HG03280 (cell line): Measurements from ENCODE around the gene HBE1.
"Not testable (repeated sequence)": the region's sequence is repeated elsewhere in the genome, so short reads cannot be mapped to it uniquely, and the experiment has no call there.

Experiments used
- ATAC-seq: cut with Tn5 transposase; IDR thresholded peaks from one replicate; pipeline ENCODE4 v1.9.1; 2021; ENCODE audit warnings: mild to moderate bottlenecking, moderate library complexity; ENCODE audit not compliant: unreplicated experiment

The HBE1 gene

DNA sequence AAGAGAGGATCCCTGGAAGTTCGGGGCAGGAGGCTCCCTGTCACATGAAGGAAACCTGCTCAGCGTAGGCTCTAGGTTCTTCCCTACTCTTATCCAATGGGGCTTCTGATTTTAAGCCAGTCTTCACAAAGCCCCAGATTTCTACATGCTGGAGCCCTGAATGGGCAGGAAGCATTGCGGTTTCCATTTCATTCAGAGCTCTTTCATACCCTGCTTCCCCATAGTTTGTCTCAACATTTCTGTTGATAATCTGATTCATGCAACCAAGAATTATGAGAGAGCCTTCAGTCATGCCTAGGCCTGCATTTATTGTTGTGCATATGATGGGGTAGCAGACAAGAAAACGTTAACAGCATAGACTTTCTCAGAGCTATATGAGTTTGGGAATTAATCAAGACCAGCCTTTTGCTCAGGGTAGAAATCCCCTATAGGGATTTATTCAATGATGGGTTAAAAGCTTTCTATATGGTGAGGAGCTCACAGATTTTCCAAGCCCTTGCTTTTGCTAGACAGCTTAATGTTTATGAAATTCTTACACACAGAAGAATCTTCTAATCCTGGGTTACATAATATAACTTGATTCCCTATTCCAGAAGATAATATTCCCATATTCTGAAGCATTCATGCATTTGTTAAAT, 16.1 kb upstream of the HBE1 start:
- ATAC-seq, result no peak

DNA sequence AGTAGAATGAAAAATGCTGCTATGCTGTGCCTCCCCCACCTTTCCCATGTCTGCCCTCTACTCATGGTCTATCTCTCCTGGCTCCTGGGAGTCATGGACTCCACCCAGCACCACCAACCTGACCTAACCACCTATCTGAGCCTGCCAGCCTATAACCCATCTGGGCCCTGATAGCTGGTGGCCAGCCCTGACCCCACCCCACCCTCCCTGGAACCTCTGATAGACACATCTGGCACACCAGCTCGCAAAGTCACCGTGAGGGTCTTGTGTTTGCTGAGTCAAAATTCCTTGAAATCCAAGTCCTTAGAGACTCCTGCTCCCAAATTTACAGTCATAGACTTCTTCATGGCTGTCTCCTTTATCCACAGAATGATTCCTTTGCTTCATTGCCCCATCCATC, 14.9 kb upstream of the HBE1 start:
- no peak for ATAC-seq

DNA sequence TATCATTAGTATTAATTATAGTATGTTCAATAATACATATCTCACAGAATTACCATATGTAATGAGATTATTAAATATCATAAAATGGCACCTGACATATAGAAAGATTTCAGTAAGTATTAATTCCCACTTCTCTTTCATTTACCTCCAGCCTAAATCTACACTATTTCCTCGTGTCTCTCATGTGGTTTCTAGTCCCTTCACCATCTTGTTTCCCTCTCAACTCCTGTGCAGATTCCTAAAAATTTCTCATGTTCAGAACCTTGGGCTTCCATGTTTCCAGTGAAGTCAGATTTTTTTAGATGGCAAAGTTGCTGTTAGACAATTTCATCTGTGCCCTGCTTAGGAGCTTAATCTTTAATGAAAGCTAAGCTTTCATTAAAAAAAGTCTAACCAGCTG, 14.1 kb upstream of the HBE1 start:
- no peak for ATAC-seq

DNA sequence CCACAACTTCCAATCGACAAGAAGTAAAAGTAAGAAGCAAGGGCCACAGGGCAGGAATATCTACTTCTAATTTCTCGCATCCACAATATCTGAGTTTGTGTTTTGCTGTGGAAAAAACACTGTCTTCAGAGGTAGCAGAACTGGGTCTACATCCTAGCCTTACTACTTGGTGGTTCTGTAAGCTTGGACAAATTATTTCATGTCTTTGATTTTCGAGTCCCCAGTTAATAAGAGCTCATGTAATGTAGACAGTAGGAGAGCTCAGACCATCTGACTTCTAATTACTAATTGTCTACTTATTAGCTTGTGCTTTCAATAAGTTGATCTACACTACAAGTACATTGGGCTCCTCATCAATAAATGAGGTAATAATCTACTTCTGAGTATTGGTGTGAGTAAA, 13.3 kb upstream of the HBE1 start:
- ATAC-seq, result no peak

- ATAC-seq, result no peak
These were observed 12.9 kb upstream of the HBE1 start for GRCh38 chr11:5282628-5283027.

DNA sequence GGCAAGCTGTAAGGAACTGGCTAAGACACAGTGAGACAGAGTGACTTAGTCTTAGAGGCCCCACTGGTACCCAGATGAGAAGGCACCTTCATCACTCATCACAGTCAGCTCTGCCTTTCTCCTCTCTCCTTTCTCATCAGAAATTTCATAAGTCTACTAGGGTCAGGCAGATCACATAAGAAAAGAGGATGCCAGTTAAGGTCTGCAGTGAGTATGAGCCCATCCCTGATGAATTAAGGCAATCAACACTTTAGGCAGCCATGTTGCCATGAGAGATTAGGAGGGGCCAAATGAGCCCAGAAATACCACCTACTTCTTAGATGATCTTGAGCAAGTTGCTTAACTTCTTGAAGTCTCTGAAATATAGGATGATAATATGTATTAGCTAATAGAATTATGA, 11.9 kb upstream of the HBE1 start:
- ATAC-seq, result no peak

- ATAC-seq, result peak; percentile 94
These were observed 10.9 kb upstream of the HBE1 start for GRCh38 chr11:5280582-5281102.

DNA sequence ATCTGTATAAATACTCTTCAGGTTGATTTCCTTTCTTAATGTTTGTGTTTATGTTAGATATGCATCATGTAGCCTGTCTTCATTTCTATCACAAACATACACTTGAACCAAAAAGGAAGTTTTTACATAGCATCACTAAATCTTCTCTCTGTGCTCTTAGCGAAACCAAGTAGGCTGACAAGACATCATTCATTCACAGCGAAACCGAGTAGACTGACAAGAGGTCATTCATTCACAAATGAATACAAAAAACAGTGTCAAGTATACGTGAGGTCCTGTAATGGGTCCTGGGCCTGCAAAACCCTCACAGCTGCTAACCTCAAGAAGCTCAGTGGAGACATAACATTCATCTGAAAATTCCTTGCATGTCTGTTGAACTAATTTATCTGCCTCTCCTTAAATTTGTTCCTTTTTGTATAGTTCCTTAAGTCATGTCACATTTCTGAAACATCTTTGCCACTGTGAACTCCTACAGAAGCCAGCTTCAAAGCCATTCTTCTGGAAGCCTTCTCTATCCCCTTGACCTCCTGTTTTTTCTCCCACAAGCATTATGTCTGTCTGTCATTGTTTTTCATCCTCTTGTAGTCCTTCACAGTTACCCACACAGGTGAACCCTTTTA, 9.8 kb upstream of the HBE1 start:
- no peak for ATAC-seq

DNA sequence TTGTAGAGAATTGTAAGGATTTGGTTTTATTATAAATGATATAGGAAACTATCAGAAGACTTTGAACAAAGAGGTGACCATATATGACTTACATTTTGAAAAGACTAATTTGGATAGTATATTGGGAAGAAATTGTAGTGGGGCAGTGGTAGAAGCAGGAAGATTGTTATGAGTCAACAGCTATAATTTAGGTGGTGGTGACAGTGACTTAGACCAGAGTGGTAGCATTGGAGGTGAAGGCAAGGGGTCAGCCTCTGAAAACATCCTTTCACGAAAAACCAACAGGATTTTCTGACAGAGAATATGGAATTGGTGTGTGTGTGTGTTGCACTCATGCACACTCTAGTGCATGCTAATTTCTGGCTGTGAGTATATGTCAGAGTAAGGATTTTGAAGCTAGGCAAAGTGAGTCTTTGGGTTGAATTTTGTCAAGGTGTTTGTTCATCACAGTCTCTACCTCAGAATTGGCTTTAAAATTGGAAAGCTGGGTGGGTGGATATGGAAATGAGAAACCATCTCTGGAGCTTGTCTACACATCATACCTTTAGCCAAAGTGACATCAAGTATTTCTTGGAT, 8.2 kb upstream of the HBE1 start:
- peak; percentile 34 for ATAC-seq

- no peak for ATAC-seq
These were observed 7.0 kb upstream of the HBE1 start for GRCh38 chr11:5276697-5277096.

DNA sequence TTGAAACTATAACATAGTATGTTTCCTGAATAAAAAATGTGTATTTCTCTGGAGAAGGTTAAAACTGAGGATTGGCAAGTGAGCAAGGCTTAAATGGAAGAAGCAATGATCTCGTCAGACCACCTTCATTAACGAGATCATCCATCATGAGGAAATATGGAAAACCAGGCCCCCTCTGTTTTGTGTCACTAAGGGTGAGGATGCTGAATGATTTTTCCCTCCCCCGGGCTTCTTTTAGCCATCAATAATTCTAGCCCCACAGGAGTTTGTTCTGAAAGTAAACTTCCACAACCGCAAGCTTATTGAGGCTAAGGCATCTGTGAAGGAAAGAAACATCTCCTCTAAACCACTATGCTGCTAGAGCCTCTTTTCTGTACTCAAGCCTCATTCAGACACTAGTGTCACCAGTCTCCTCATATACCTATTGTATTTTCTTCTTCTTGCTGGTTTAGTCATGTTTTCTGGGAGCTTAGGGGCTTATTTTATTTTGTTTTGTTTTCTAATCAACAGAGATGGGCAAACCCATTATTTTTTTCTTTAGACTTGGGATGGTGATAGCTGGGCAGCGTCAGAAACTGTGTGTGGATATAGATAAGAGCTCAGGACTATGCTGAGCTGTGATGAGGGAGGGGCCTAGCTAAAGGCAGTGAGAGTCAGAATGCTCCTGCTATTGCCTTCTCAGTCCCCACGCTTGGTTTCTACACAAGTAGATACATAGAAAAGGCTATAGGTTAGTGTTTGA, 5.8 kb upstream of the HBE1 start:
- no peak for ATAC-seq

DNA sequence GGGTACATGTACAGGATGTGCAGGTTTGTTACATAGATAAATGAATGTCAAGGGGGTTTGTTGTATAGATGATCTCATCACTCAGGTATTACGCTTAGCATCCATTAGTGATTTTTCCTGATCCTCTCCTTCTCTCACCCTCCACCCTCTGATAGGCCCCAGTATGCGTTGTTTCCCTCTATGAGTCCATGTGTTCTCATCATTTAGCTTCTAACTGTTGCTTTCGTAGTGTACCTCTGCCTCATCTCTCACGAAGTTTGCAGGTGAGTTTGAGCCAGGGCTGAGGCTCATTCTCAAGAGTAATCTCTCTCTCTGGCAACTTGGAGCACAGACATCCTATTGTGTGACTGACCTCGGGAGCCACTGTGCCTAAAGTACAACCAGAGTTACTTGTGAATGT, 4.7 kb upstream of the HBE1 start:
- ATAC-seq, result no peak

DNA sequence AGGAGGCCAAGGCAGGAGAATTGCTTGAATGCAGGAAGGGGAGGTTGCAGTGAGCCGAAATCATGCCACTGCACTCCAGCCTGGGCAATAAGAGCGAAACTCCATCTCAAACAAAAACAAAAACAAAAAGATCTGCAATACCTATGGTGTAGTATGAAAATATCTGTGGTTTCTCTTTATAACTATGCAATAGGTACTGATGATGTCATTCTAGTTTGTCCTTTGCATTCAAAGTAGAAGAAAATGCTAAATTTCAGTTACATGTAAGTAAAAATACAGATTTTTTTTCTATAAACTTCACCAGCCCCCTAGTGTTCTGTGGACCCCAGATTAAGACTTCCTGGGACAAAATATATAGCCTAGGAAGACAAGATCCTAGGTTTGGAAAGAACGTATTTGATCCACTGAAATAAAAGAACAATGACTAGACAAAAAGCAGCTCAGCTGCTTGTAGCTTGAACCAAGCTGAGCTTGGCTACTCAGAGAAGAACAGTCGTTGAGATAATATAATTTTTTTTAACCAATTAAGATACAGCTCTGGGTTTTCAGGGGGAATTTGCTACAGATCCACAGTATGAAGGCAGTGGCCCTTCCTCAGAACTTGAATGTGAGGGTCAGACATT, 2.8 kb upstream of the HBE1 start:
- no peak for ATAC-seq

- ATAC-seq, result no peak
These were observed 2.6 kb downstream of the HBE1 start for GRCh38 chr11:5267033-5267563.

GRCh38 chr11:5266609-5267008, 3.1 kb downstream of the HBE1 start:
- no peak for ATAC-seq

GRCh38 chr11:5265832-5266231, 3.9 kb downstream of the HBE1 start:
- ATAC-seq, result no peak

GRCh38 chr11:5258543-5259262, 11.0 kb downstream of the HBE1 start:
- no peak for ATAC-seq

DNA sequence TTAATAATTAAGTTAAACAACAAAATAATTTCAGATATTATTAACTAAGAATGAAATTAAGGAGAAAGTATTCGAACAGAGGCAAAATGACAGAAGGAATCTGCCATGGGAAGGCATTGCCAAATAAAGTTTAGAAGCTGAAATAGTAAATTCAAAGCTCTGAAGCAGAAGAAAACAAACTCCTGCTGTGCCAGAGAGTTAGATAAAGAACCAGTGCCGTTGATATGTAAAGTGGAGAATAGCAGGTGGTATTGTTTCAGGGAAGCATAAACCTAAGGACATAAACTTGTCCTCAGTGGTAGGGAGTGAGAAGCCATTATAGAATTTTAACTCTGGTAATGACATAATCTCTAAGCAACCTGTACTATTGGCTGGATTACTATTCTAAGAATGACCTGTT, 12.4 kb downstream of the HBE1 start:
- no peak for ATAC-seq

DNA sequence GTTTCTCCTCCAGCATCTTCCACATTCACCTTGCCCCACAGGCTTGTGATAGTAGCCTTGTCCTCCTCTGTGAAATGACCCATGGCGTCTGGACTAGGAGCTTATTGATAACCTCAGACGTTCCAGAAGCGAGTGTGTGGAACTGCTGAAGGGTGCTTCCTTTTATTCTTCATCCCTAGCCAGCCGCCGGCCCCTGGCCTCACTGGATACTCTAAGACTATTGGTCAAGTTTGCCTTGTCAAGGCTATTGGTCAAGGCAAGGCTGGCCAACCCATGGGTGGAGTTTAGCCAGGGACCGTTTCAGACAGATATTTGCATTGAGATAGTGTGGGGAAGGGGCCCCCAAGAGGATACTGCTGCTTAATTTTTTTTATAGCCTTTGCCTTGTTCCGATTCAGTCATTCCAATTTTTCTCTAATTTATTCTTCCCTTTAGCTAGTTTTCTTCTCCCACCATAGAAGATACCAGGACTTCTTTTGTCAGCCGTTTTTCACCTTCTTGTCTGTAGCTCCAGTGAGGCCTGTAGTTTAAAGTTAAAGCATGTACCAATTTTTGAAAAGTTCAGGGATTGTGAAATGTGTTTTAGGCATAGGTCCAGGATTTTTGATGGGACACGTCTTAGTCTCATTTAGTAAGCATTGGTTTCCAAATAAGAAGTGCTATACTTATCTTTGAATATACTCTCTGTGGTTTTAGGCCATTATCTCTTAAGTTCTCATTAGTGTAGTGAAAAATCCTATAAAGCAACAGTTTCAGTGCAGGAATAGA, 14.9 kb downstream of the HBE1 start, which contains the start of gene HBG2:
HBG2 (minus strand) TSS at position 136 of the 768 bp plus-strand sequence; CDS start at position 83, 53 bp downstream.
- not testable (repeated sequence) for ATAC-seq
